ENCODE data around the gene SFI1.
A peak's percentile ranks its signal among the peaks of the same experiment; 100 is the strongest.

The SFI1 gene

GRCh38 chr22:31605851-31606585 is 109.7 kb downstream of the SFI1 start:
- Histone ChIP-seq H3K27ac (ENCODE audit: insufficient read depth, low read depth, low read length, poor library complexity, severe bottlenecking) (no peak overlapping the region), H3K4me3 (ENCODE audit: insufficient read depth, low read depth, low read length) (no peak overlapping the region), H3K9me3 (ENCODE audit: control insufficient read depth, low read length) (no peaks in the 10 kb centered on the region), H3K4me1 (ENCODE audit: control insufficient read depth, insufficient read depth, low read length) (no peaks in the 10 kb centered on the region), H3K36me3 (ENCODE audit: control insufficient read depth, insufficient read depth, low read length) (no peaks in the 10 kb centered on the region), H3K27me3 (ENCODE audit: control insufficient read depth, insufficient read depth, low read length, poor library complexity, severe bottlenecking) (no peaks in the 10 kb centered on the region)
- 93 to 95% methylated on average over 8 to 9 of the region's 9 CpGs for WGBS, 2 experiments

- Histone ChIP-seq H3K27ac (ENCODE audit: insufficient read depth, low read depth, low read length, poor library complexity, severe bottlenecking) (no peak overlapping the region), H3K9me3 (ENCODE audit: control insufficient read depth, low read length) (no peaks in the 10 kb centered on the region), H3K36me3 (ENCODE audit: control insufficient read depth, insufficient read depth, low read length) (no peaks in the 10 kb centered on the region), H3K27me3 (ENCODE audit: control insufficient read depth, insufficient read depth, low read length, poor library complexity, severe bottlenecking) (no peaks in the 10 kb centered on the region), H3K4me1 (ENCODE audit: control insufficient read depth, insufficient read depth, low read length) (no peaks in the 10 kb centered on the region), H3K4me3 (ENCODE audit: insufficient read depth, low read depth, low read length) (no peak overlapping the region)
- 85 to 89% methylated on average over 7 of the region's 7 CpGs for WGBS, 2 experiments
Measured at GRCh38 chr22:31607696-31608095, 111.4 kb downstream of the SFI1 start.

GRCh38 chr22:31609716-31610115 is 113.4 kb downstream of the SFI1 start:
- no peaks in the 10 kb centered on the region for H3K27me3 ChIP-seq (ENCODE audit: control insufficient read depth, insufficient read depth, low read length, poor library complexity, severe bottlenecking)
- no peak overlapping the region for H3K4me3 ChIP-seq (ENCODE audit: insufficient read depth, low read depth, low read length)
- H3K9me3 ChIP-seq (ENCODE audit: control insufficient read depth, low read length), result no peaks in the 10 kb centered on the region
- no peak overlapping the region for H3K27ac ChIP-seq (ENCODE audit: insufficient read depth, low read depth, low read length, poor library complexity, severe bottlenecking)
- 93 to 96% methylated on average over 10 of the region's 10 CpGs for WGBS, 2 experiments
- no peaks in the 10 kb centered on the region for H3K4me1 ChIP-seq (ENCODE audit: control insufficient read depth, insufficient read depth, low read length)
- H3K36me3 ChIP-seq (ENCODE audit: control insufficient read depth, insufficient read depth, low read length), result no peaks in the 10 kb centered on the region

GRCh38 chr22:31610611-31611010 is 114.3 kb downstream of the SFI1 start:
- WGBS, 2 experiments, result 94 to 95% methylated on average over 6 of the region's 6 CpGs
- Histone ChIP-seq H3K4me3 (ENCODE audit: insufficient read depth, low read depth, low read length) (no peak overlapping the region), H3K36me3 (ENCODE audit: control insufficient read depth, insufficient read depth, low read length) (no peaks in the 10 kb centered on the region), H3K9me3 (ENCODE audit: control insufficient read depth, low read length) (no peaks in the 10 kb centered on the region), H3K27me3 (ENCODE audit: control insufficient read depth, insufficient read depth, low read length, poor library complexity, severe bottlenecking) (no peaks in the 10 kb centered on the region), H3K27ac (ENCODE audit: insufficient read depth, low read depth, low read length, poor library complexity, severe bottlenecking) (no peak overlapping the region), H3K4me1 (ENCODE audit: control insufficient read depth, insufficient read depth, low read length) (no peaks in the 10 kb centered on the region)

GRCh38 chr22:31611061-31611760 is 114.9 kb downstream of the SFI1 start:
- no peaks in the 10 kb centered on the region for H3K27me3 ChIP-seq (ENCODE audit: control insufficient read depth, insufficient read depth, low read length, poor library complexity, severe bottlenecking)

GRCh38 chr22:31612891-31613285 is 116.6 kb downstream of the SFI1 start:
- no peaks in the 10 kb centered on the region for H3K4me1 ChIP-seq (ENCODE audit: control insufficient read depth, insufficient read depth, low read length)
- H3K27ac ChIP-seq (ENCODE audit: insufficient read depth, low read depth, low read length, poor library complexity, severe bottlenecking), result no peak overlapping the region
- no peaks in the 10 kb centered on the region for H3K27me3 ChIP-seq (ENCODE audit: control insufficient read depth, insufficient read depth, low read length, poor library complexity, severe bottlenecking)
- H3K36me3 ChIP-seq (ENCODE audit: control insufficient read depth, insufficient read depth, low read length), result no peaks in the 10 kb centered on the region
- H3K4me3 ChIP-seq (ENCODE audit: insufficient read depth, low read depth, low read length), result no peak overlapping the region
- WGBS, 2 experiments, result 93 to 95% methylated on average over 12 of the region's 12 CpGs
- no peaks in the 10 kb centered on the region for H3K9me3 ChIP-seq (ENCODE audit: control insufficient read depth, low read length)

More at GRCh38 chr22:31611061-31611760, 114.9 kb downstream of the SFI1 start:
- Histone ChIP-seq H3K4me3 (ENCODE audit: insufficient read depth, low read depth, low read length) (no peak overlapping the region), H3K36me3 (ENCODE audit: control insufficient read depth, insufficient read depth, low read length) (no peaks in the 10 kb centered on the region), H3K27ac (ENCODE audit: insufficient read depth, low read depth, low read length, poor library complexity, severe bottlenecking) (no peak overlapping the region), H3K9me3 (ENCODE audit: control insufficient read depth, low read length) (no peaks in the 10 kb centered on the region), H3K4me1 (ENCODE audit: control insufficient read depth, insufficient read depth, low read length) (no peaks in the 10 kb centered on the region)
- 88 to 90% methylated on average over 16 of the region's 16 CpGs for WGBS, 2 experiments

- no peaks in the 10 kb centered on the region for H3K9me3 ChIP-seq (ENCODE audit: control insufficient read depth, low read length)
- 93 to 95% methylated on average over 23 of the region's 23 CpGs for WGBS, 2 experiments
- H3K27ac ChIP-seq (ENCODE audit: insufficient read depth, low read depth, low read length, poor library complexity, severe bottlenecking), result no peak overlapping the region
- H3K4me3 ChIP-seq (ENCODE audit: insufficient read depth, low read depth, low read length), result no peak overlapping the region
- no peaks in the 10 kb centered on the region for H3K27me3 ChIP-seq (ENCODE audit: control insufficient read depth, insufficient read depth, low read length, poor library complexity, severe bottlenecking)
- H3K4me1 ChIP-seq (ENCODE audit: control insufficient read depth, insufficient read depth, low read length), result no peaks in the 10 kb centered on the region
- no peaks in the 10 kb centered on the region for H3K36me3 ChIP-seq (ENCODE audit: control insufficient read depth, insufficient read depth, low read length)
Measured at GRCh38 chr22:31613286-31613903, 117.1 kb downstream of the SFI1 start.

GRCh38 chr22:31613904-31614296 is 117.6 kb downstream of the SFI1 start:
- Histone ChIP-seq H3K27ac (ENCODE audit: insufficient read depth, low read depth, low read length, poor library complexity, severe bottlenecking) (no peak overlapping the region), H3K9me3 (ENCODE audit: control insufficient read depth, low read length) (no peaks in the 10 kb centered on the region), H3K4me1 (ENCODE audit: control insufficient read depth, insufficient read depth, low read length) (no peaks in the 10 kb centered on the region), H3K4me3 (ENCODE audit: insufficient read depth, low read depth, low read length) (no peak overlapping the region), H3K27me3 (ENCODE audit: control insufficient read depth, insufficient read depth, low read length, poor library complexity, severe bottlenecking) (no peaks in the 10 kb centered on the region), H3K36me3 (ENCODE audit: control insufficient read depth, insufficient read depth, low read length) (no peaks in the 10 kb centered on the region)
- WGBS, 2 experiments, result 91 to 93% methylated on average over 10 of the region's 10 CpGs

- no peak overlapping the region for H3K4me3 ChIP-seq (ENCODE audit: insufficient read depth, low read depth, low read length)
- H3K4me1 ChIP-seq (ENCODE audit: control insufficient read depth, insufficient read depth, low read length), result no peaks in the 10 kb centered on the region
- H3K27me3 ChIP-seq (ENCODE audit: control insufficient read depth, insufficient read depth, low read length, poor library complexity, severe bottlenecking), result no peaks in the 10 kb centered on the region
- H3K9me3 ChIP-seq (ENCODE audit: control insufficient read depth, low read length), result no peaks in the 10 kb centered on the region
- no peak overlapping the region for H3K27ac ChIP-seq (ENCODE audit: insufficient read depth, low read depth, low read length, poor library complexity, severe bottlenecking)
- 93 to 94% methylated on average over 18 of the region's 18 CpGs for WGBS, 2 experiments
- H3K36me3 ChIP-seq (ENCODE audit: control insufficient read depth, insufficient read depth, low read length), result peaks cover 2% of the 10 kb centered on the region
Measured at GRCh38 chr22:31614781-31615490, 118.6 kb downstream of the SFI1 start.

- no peak overlapping the region for H3K4me3 ChIP-seq (ENCODE audit: insufficient read depth, low read depth, low read length)
- no peaks in the 10 kb centered on the region for H3K27me3 ChIP-seq (ENCODE audit: control insufficient read depth, insufficient read depth, low read length, poor library complexity, severe bottlenecking)
- 91 to 92% methylated on average over 4 of the region's 4 CpGs for WGBS, 2 experiments
- H3K36me3 ChIP-seq (ENCODE audit: control insufficient read depth, insufficient read depth, low read length), result peaks cover 6% of the 10 kb centered on the region
- H3K9me3 ChIP-seq (ENCODE audit: control insufficient read depth, low read length), result no peaks in the 10 kb centered on the region
- H3K27ac ChIP-seq (ENCODE audit: insufficient read depth, low read depth, low read length, poor library complexity, severe bottlenecking), result peak overlapping the region; percentile 13
- H3K4me1 ChIP-seq (ENCODE audit: control insufficient read depth, insufficient read depth, low read length), result no peaks in the 10 kb centered on the region
Measured at GRCh38 chr22:31615491-31615860, 119.1 kb downstream of the SFI1 start.

Measured in ectodermal cell (in vitro differentiated cells).